ENCODE results near the gene PPP2R2B.

- no peak for TF ChIP-seq CTCF (IDR thresholded peaks at IDR 0.05 in 2 of 3, conservative IDR thresholded peaks at IDR 0.05 in 1 of 3; ENCODE audit: borderline replicate concordance in 1 of 3, insufficient read depth in 1 of 3, low read depth in 2 of 3, low read length in 2 of 3)
- no peak for TF ChIP-seq POLR2A (IDR thresholded peaks at IDR 0.05; ENCODE audit: borderline replicate concordance, extremely low read depth, insufficient read depth, insufficient read length)
- no peak for TF ChIP-seq ZNF274 (IDR thresholded peaks at IDR 0.05; ENCODE audit: low read depth, low read length)
Observed at GRCh38 chr5:146725025-146725424, 153.5 kb downstream of the PPP2R2B start.
